H1 (cell line): Measurements from ENCODE around the gene CDC42BPB. TPM values are rescaled to one million over a fixed set of nuclear protein-coding genes. Genes with fewer than 3 reads are reported as not detected.

ENCODE experiments used
- CTCF ChIA-PET: fragments of 300-600 bp; sonication (Branson Sonifier 250); formaldehyde crosslinking; loops from one replicate; lab custom pipeline; 2021; ENCODE audit not compliant: partially characterized antibody; lab: Charles Lee
- POLR2A ChIA-PET: fragments of 300-600 bp; sonication (Branson Sonifier 250); formaldehyde crosslinking; loops from one replicate; lab custom pipeline; 2021; ENCODE audit warnings: inconsistent platforms; ENCODE audit not compliant: partially characterized antibody; lab: Charles Lee
- DNase-seq, 2 experiments: peaks; one replicate each; pipeline versions ENCODE4 v3.0.0 to v3.0.0-alpha.2; 2010 to 2022; ENCODE audit warnings: low spot score in 2 of 2, low read depth in 1 of 2, mixed read lengths in 1 of 2
- FAIRE-seq: peaks from 2 replicates; lab custom pipeline; 2011; peaks lifted over from hg19 to GRCh38; lab: Jason Lieb, UNC
- H2AFZ ChIP-seq: 2 replicates; pipeline ENCODE4 v1.8.1; 2012; ENCODE audit warnings: low read length, inconsistent platforms
- H2AK5ac ChIP-seq: 2 replicates; pipeline ENCODE4 v1.6.1; 2013; ENCODE audit warnings: low read depth, low read length
- H2BK120ac ChIP-seq: replicated peaks from 2 replicates; pipeline ENCODE3; 2013; ENCODE audit warnings: low read depth, low read length, inconsistent platforms
- H2BK12ac ChIP-seq: 2 replicates; pipeline ENCODE4 v1.6.1; 2013; ENCODE audit warnings: low read depth, low read length
- H2BK15ac ChIP-seq: 2 replicates; pipeline ENCODE4 v1.6.1; 2013; ENCODE audit warnings: low read length
- H2BK20ac ChIP-seq: 2 replicates; pipeline ENCODE4 v1.6.1; 2013; ENCODE audit warnings: low read length
- H2BK5ac ChIP-seq: 2 replicates; pipeline ENCODE4 v1.6.1; 2013; ENCODE audit warnings: low read depth, low read length
- H3K14ac ChIP-seq: 2 replicates; pipeline ENCODE4 v1.6.1; 2013; ENCODE audit warnings: inconsistent platforms; ENCODE audit not compliant: insufficient read length
- H3K18ac ChIP-seq: 2 replicates; pipeline ENCODE4 v1.6.1; 2013; ENCODE audit warnings: low read length; ENCODE audit errors: extremely low read depth
- H3K23ac ChIP-seq: 2 replicates; pipeline ENCODE4 v1.6.1; 2013; ENCODE audit warnings: inconsistent platforms; ENCODE audit not compliant: insufficient read length
- H3K23me2 ChIP-seq: 2 replicates; pipeline ENCODE4 v1.6.1; 2013; ENCODE audit warnings: low read depth, low read length
- H3K27ac ChIP-seq: 2 replicates; pipeline ENCODE4 v1.6.1; 2011; ENCODE audit warnings: low read depth, low read length, inconsistent platforms
- H3K27me3 ChIP-seq, 4 experiments: replicated peaks in 1 of 4; 1 replicate in 1 of 4; 2 replicates in 3 of 4; pipeline versions ENCODE4 v1.6.1 to v1.8.1; 2011 to 2013; ENCODE audit warnings: low read length in 3 of 4, mild to moderate bottlenecking in 3 of 4, inconsistent platforms in 2 of 4, mixed read lengths in 2 of 4, moderate library complexity in 1 of 4; ENCODE audit not compliant: control insufficient read depth in 3 of 4, insufficient read depth in 3 of 4; ENCODE audit errors: extremely low read depth in 1 of 4
- H3K36me3 ChIP-seq, 4 experiments: 2 replicates each; pipeline versions ENCODE4 v1.6.1 to v1.8.1; 2011 to 2013; ENCODE audit warnings: mild to moderate bottlenecking in 4 of 4, low read length in 3 of 4, moderate library complexity in 2 of 4, control low read depth in 1 of 4, inconsistent platforms in 1 of 4; ENCODE audit not compliant: insufficient read depth in 4 of 4, control insufficient read depth in 2 of 4
- H3K4ac ChIP-seq: replicated peaks from 2 replicates; pipeline ENCODE3; 2013; ENCODE audit warnings: low read length, low read depth, mixed read lengths, inconsistent platforms; ENCODE audit not compliant: insufficient read length
- H3K4me1 ChIP-seq, 4 experiments: replicated peaks in 1 of 4; 1 replicate in 1 of 4; 2 replicates in 3 of 4; pipeline versions ENCODE4 v1.6.1 to v1.8.1; 2011 to 2013; ENCODE audit warnings: low read length in 3 of 4, inconsistent platforms in 2 of 4, mixed read lengths in 1 of 4; ENCODE audit not compliant: insufficient read depth in 4 of 4, control insufficient read depth in 3 of 4
- H3K4me2 ChIP-seq, 2 experiments: 2 replicates each; pipeline versions ENCODE4 v1.6.1 to v1.8.1; 2011 to 2013; ENCODE audit warnings: low read depth in 2 of 2, low read length in 2 of 2, control low read depth in 1 of 2, inconsistent platforms in 1 of 2, mild to moderate bottlenecking in 1 of 2; ENCODE audit not compliant: insufficient read depth in 1 of 2
- H3K4me3 ChIP-seq, 4 experiments: fragments of 200-600, 300-600 bp in 1 of 4; sonication (generic), shearing (Covaris generic), sonication (Bioruptor Twin) in 1 of 4; 2 replicates each; pipeline versions ENCODE4 v1.5.1 to v1.8.1; 2011 to 2016; ENCODE audit warnings: low read length in 4 of 4, low read depth in 3 of 4, control low read depth in 2 of 4, inconsistent platforms in 2 of 4, mild to moderate bottlenecking in 2 of 4, mixed read lengths in 1 of 4, moderate library complexity in 1 of 4; ENCODE audit not compliant: insufficient read depth in 2 of 4; ENCODE audit errors: extremely low read depth in 1 of 4
- H3K56ac ChIP-seq: replicated peaks from 2 replicates; pipeline ENCODE3; 2013; ENCODE audit warnings: low read depth, mild to moderate bottlenecking, mixed read lengths, low read length, inconsistent platforms; ENCODE audit not compliant: insufficient read length
- H3K79me1 ChIP-seq: 2 replicates; pipeline ENCODE4 v1.6.1; 2013; ENCODE audit warnings: low read depth, low read length, control low read depth
- H3K79me2 ChIP-seq, 2 experiments: 2 replicates each; pipeline versions ENCODE4 v1.6.1 to v1.8.1; 2012 to 2013; ENCODE audit warnings: low read length in 2 of 2, mild to moderate bottlenecking in 2 of 2, inconsistent platforms in 1 of 2; ENCODE audit not compliant: insufficient read depth in 2 of 2, control insufficient read depth in 1 of 2
- H3K9ac ChIP-seq, 4 experiments: replicated peaks in 1 of 4; 1 replicate in 1 of 4; 2 replicates in 3 of 4; pipeline versions ENCODE4 v1.6.1 to v1.8.1; 2011 to 2013; ENCODE audit warnings: low read depth in 3 of 4, low read length in 3 of 4, control low read depth in 2 of 4, mild to moderate bottlenecking in 2 of 4, moderate library complexity in 2 of 4, inconsistent platforms in 1 of 4; ENCODE audit errors: extremely low read depth in 1 of 4
- H3K9me3 ChIP-seq, 2 experiments: 2 replicates each; pipeline versions ENCODE4 v1.6.1 to v1.8.1; 2012 to 2013; ENCODE audit warnings: mild to moderate bottlenecking in 2 of 2, moderate library complexity in 2 of 2, control low read depth in 1 of 2, inconsistent platforms in 1 of 2, low read depth in 1 of 2, low read length in 1 of 2, mixed read lengths in 1 of 2; ENCODE audit not compliant: insufficient read depth in 2 of 2
- H4K20me1 ChIP-seq, 2 experiments: replicated peaks in 1 of 2; 2 replicates each; pipeline versions ENCODE3 to v1.8.1; 2011 to 2013; ENCODE audit warnings: inconsistent platforms in 2 of 2, low read length in 2 of 2, mild to moderate bottlenecking in 1 of 2; ENCODE audit not compliant: insufficient read depth in 2 of 2, control insufficient read depth in 1 of 2
- H4K5ac ChIP-seq: 2 replicates; pipeline ENCODE4 v1.6.1; 2013; ENCODE audit warnings: low read length, low read depth, mixed read lengths, inconsistent platforms; ENCODE audit not compliant: insufficient read length
- H4K8ac ChIP-seq: 2 replicates; pipeline ENCODE4 v1.8.0; 2013; ENCODE audit warnings: mild to moderate bottlenecking, moderate library complexity, low read length, inconsistent platforms; ENCODE audit not compliant: insufficient read depth; ENCODE audit errors: extremely low read depth
- H4K91ac ChIP-seq: replicated peaks from 2 replicates; pipeline ENCODE3; 2013; ENCODE audit warnings: low read length, mixed read lengths, inconsistent platforms; ENCODE audit not compliant: insufficient read length
- ASH2L ChIP-seq: fragments of 200-600, 300-600 bp; sonication (generic); IDR thresholded peaks from one replicate; pipeline ENCODE4 v1.7.1; 2017; ENCODE audit warnings: low read length
- ATF3 ChIP-seq: IDR thresholded peaks from 2 replicates; pipeline ENCODE4 v1.6.1; 2011; ENCODE audit warnings: low read depth, mild to moderate bottlenecking, low read length; ENCODE audit not compliant: insufficient read depth
- BCL11A ChIP-seq, 2 experiments: IDR thresholded peaks; one replicate each; pipeline ENCODE4 v1.6.1; 2011; ENCODE audit warnings: low read depth in 2 of 2, low read length in 2 of 2, mild to moderate bottlenecking in 2 of 2
- CBX5 ChIP-seq: fragments of 300-800, 300-1000 bp; sonication (generic); IDR thresholded peaks from 2 replicates; pipeline ENCODE4 v1.7.1; 2016; ENCODE audit warnings: antibody characterized with exemption, low read length, low read depth
- CREB1 ChIP-seq: IDR thresholded peaks from 2 replicates; pipeline ENCODE4 v1.6.1; 2012; ENCODE audit warnings: inconsistent platforms
- JUN ChIP-seq: IDR thresholded peaks from 2 replicates; pipeline ENCODE4 v1.6.1; 2011; ENCODE audit warnings: low read depth, mild to moderate bottlenecking, improper control_type of control experiment, low read length
- MAFK ChIP-seq: IDR thresholded peaks from 2 replicates; pipeline ENCODE4 v1.6.1; 2012; ENCODE audit warnings: low read depth, mild to moderate bottlenecking, improper control_type of control experiment, low read length
- MAX ChIP-seq: IDR thresholded peaks from 2 replicates; pipeline ENCODE4 v1.6.1; 2012; ENCODE audit warnings: inconsistent platforms
- POLR2AphosphoS5 ChIP-seq: IDR thresholded peaks from 2 replicates; pipeline ENCODE4 v1.6.1; 2011; ENCODE audit warnings: low read depth, low read length
- RXRA ChIP-seq: IDR thresholded peaks from 2 replicates; pipeline ENCODE4 v1.6.1; 2011; ENCODE audit warnings: low read depth, mild to moderate bottlenecking, low read length, moderate library complexity; ENCODE audit not compliant: insufficient read depth
- SUZ12 ChIP-seq: fragments of 200-600 bp; sonication (generic); IDR thresholded peaks from 2 replicates; pipeline ENCODE4 v1.6.1; 2012; ENCODE audit warnings: mild to moderate bottlenecking, inconsistent platforms, low read length, moderate library complexity, mixed read lengths
- TEAD4 ChIP-seq: IDR thresholded peaks from 2 replicates; pipeline ENCODE4 v1.6.1; 2012; ENCODE audit warnings: low read depth, low read length, inconsistent platforms, mixed read lengths
- WGBS, 2 experiments: shearing (Covaris generic) in 1 of 2; methylation state at CpG; one replicate each; pipeline versions ENCODE4 v1.1.6 to v1.1.7; 2013 to 2015; ENCODE audit warnings: low lambda C conversion rate in 2 of 2, mixed read lengths in 2 of 2, inconsistent platforms in 1 of 2, low coverage in 1 of 2, missing lambda C conversion rate in 1 of 2; ENCODE audit not compliant: insufficient replicate concordance in 2 of 2, insufficient coverage in 1 of 2, insufficient read length in 1 of 2; ENCODE audit errors: extremely low coverage in 1 of 2, missing lambda C conversion rate in 1 of 2; 5-methylcytosine and 5-hydroxymethylcytosine counted together
- polyA plus RNA-seq, 7 experiments: library from polyadenylated mRNA; depleted of rRNA in 3 of 7; stranded (reverse) in 5 of 7; unstranded in 2 of 7; fragments of >200 nt in 5 of 7; fragments of 200-250 nt in 2 of 7; gene quantifications; 1 replicate in 5 of 7; 2 replicates in 1 of 7; 4 replicates in 1 of 7; pipeline versions ENCODE4 v1.2.1 to v1.2.3, GENCODE V29; 2011 to 2013; ENCODE audit warnings: missing spikeins in 2 of 7, mixed read lengths in 2 of 7
- total RNA-seq: library from RNA; stranded (reverse); fragmentation: NEBNext Ultra II Directional; extraction: Animal tissue kit (Norgen Biotek cat#: 25700); gene quantifications from 2 replicates; pipeline ENCODE4 v1.2.1, GENCODE V29; 2021

CDC42BPB gene
- total and polyA plus RNA-seq, 2 of the 8 experiments (the other 6 are each of a cell fraction or from before 2014, with no cell fraction given): 51.2 to 88.2 TPM

- Histone ChIP-seq H4K5ac (no peak overlapping the region), H3K27me3 (no peaks in the 10 kb centered on the region; a peak in 1 of 7 replicates), H3K23ac (no peak overlapping the region), H3K56ac (no peak overlapping the region), H3K4me2 (no peak overlapping the region), H2BK15ac (no peak overlapping the region), H3K79me2 (peaks cover 4 to 83% of the 10 kb centered on the region in 2 experiments; a peak in 3 of 4 replicates), H2BK20ac (no peak overlapping the region), H3K4me3 (no peak overlapping the region), H2AFZ (no peak overlapping the region), H3K27ac (no peak overlapping the region), H3K4ac (no peak overlapping the region), H4K91ac (no peak overlapping the region), H2BK12ac (no peak overlapping the region), H3K9ac (no peak overlapping the region), H2BK5ac (no peak overlapping the region), H3K79me1 (peaks cover 30% of the 10 kb centered on the region), H2BK120ac (no peak overlapping the region), H3K23me2 (no peaks in the 10 kb centered on the region), H3K9me3 (no peaks in the 10 kb centered on the region), H3K14ac (no peak overlapping the region), H3K18ac (no peak overlapping the region; the same call in 1 of the 2 replicates), H3K4me1 (peaks cover 4 to 16% (median 10%) of the 10 kb centered on the region in 4 experiments), H4K8ac (no peak overlapping the region), H4K20me1 (peaks cover 7 to 35% of the 10 kb centered on the region in 2 experiments), H2AK5ac (no peak overlapping the region), H3K36me3 (no peaks in the 10 kb centered on the region)
- ChIA-PET POLR2A (no interaction called here), CTCF (interaction anchor here (0.9 to 1.6 kb wide), 3 partner anchors 11 to 279 kb away, joined by 3 read pairs; no protein-coding TSS in a partner anchor)
- DNase-seq (no peak), FAIRE-seq (no peak)
- 89% methylated on average over 31 of the region's 31 CpGs; no CpG with 5 or more reads in 1 of the 2 experiments for WGBS, 2 experiments
- TF ChIP-seq JUN (no peak), ATF3 (no peak), MAFK (no peak), MAX (no peak), CBX5 (no peak), RXRA (no peak), TEAD4 (no peak), BCL11A (IDR thresholded peaks at IDR 0.05; ENCODE audit: low read depth in 2 of 2, low read length in 2 of 2) (no peak), POLR2AphosphoS5 (no peak), SUZ12 (no peak), ASH2L (no peak), CREB1 (no peak)
Measured at GRCh38 chr14:103020271-103021170, 36.8 kb downstream of the CDC42BPB start.
